IPS-15b (cell line): Measurements from ENCODE around the gene RUNX1.

ENCODE experiments used
- H3K27me3 ChIP-seq: one replicate; pipeline ENCODE4 v1.6.1; 2013; ENCODE audit warnings: low read length; ENCODE audit not compliant: control insufficient read depth, insufficient read depth
- H3K36me3 ChIP-seq: one replicate; pipeline ENCODE4 v1.6.1; 2013; ENCODE audit warnings: low read length; ENCODE audit not compliant: control insufficient read depth, insufficient read depth
- H3K4me1 ChIP-seq: one replicate; pipeline ENCODE4 v1.6.1; 2013; ENCODE audit warnings: mild to moderate bottlenecking, low read length; ENCODE audit not compliant: control insufficient read depth, insufficient read depth
- H3K4me3 ChIP-seq: one replicate; pipeline ENCODE4 v1.5.1; 2013; ENCODE audit warnings: low read depth, low read length
- H3K9ac ChIP-seq: one replicate; pipeline ENCODE4 v1.6.1; 2013; ENCODE audit warnings: low read depth, mild to moderate bottlenecking, low read length
- H3K9me3 ChIP-seq: one replicate; pipeline ENCODE4 v1.6.1; 2013; ENCODE audit warnings: mild to moderate bottlenecking, low read length; ENCODE audit not compliant: control insufficient read depth, insufficient read depth

Gene RUNX1

DNA sequence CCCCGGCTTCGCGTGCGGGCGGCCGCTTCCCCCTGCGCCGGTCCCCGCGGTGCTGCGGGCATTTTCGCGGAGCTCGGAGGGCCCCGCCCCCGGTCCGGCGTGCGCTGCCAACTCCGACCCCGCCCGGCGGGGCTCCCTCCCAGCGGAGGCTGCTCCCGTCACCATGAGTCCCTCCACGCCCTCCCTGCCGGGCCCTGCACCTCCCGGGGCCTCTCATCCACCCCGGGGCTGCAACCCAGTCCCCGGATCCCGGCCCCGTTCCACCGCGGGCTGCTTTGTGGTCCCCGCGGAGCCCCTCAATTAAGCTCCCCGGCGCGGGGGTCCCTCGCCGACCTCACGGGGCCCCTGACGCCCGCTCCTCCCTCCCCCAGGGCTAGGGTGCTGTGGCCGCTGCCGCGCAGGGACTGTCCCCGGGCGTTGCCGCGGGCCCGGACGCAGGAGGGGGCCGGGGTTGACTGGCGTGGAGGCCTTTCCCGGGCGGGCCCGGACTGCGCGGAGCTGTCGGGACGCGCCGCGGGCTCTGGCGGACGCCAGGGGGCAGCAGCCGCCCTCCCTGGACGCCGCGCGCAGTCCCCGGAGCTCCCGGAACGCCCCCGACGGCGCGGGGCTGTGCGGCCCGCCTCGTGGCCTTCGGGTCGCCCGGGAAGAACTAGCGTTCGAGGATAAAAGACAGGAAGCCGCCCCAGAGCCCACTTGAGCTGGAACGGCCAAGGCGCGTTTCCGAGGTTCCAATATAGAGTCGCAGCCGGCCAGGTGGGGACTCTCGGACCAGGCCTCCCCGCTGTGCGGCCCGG is 159.2 kb downstream of the RUNX1 start:
- H3K27me3 ChIP-seq: peaks cover 73% of the 10 kb centered on the region
- H3K4me1 ChIP-seq: peaks cover 15% of the 10 kb centered on the region
- H3K4me3 ChIP-seq: peak overlapping the region; percentile 55
- no peaks in the 10 kb centered on the region for H3K36me3 ChIP-seq
- H3K9ac ChIP-seq: no peak overlapping the region
- no peaks in the 10 kb centered on the region for H3K9me3 ChIP-seq

DNA sequence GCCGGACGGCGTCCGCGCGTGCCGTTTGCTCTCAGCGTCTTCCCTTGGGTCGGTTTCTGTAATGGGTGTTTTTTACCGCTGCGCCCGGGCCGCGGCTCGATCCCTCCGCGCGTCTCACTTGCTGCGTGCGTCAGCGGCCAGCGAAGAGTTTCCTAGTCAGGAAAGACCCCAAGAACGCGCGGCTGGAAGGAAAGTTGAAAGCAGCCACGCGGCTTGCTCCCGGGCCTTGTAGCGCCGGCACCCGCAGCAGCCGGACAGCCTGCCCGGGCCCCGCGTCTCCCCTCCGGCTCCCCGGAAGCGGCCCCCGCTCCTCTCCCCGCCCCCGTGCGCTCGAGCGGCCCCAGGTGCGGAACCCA is 159.8 kb downstream of the RUNX1 start:
- Histone ChIP-seq H3K4me1 (peaks cover 15% of the 10 kb centered on the region), H3K9me3 (no peaks in the 10 kb centered on the region), H3K27me3 (peaks cover 76% of the 10 kb centered on the region), H3K9ac (no peak overlapping the region), H3K4me3 (peak overlapping the region; percentile 55), H3K36me3 (no peaks in the 10 kb centered on the region)

- no peaks in the 10 kb centered on the region for H3K9me3 ChIP-seq
- peak overlapping the region; percentile 55 for H3K4me3 ChIP-seq
- no peaks in the 10 kb centered on the region for H3K36me3 ChIP-seq
- H3K4me1 ChIP-seq: peaks cover 15% of the 10 kb centered on the region
- H3K9ac ChIP-seq: no peak overlapping the region
- H3K27me3 ChIP-seq: peaks cover 76% of the 10 kb centered on the region
These were observed 160.4 kb downstream of the RUNX1 start for GRCh38 chr21:34888569-34889319.

DNA sequence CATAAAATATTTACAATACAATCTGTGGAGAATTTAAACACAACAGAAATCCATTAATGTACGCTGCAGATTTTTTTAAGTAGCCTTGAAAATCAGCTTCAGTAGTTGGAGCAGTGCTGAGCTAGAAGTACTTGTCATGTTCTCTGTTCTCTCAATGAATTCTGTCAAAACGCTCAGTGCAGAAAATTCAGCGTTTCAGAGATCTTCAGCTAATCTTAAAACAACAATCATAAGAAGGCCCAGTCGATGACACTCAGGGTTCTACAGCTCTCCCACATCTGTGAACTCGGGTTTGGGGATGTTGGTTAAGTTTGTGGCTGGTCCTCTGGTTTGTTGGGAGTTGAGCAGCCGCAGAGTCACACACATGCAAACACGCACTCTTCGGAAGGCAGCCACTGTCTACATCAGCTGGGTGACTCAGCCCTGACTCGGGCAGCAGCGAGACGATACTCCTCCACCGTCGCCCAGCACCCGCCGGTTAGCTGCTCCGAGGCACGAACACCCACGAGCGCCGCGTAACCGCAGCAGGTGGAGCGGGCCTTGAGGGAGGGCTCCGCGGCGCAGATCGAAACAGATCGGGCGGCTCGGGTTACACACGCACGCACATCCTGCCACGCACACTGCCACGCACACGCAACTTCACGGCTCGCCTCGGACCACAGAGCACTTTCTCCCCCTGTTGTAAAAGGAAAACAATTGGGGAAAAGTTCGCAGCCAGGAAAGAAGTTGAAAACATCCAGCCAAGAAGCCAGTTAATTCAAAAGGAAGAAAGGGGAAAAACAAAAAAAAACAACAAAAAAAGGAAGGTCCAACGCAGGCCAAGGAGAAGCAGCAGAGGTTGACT is 161.2 kb downstream of the RUNX1 start:
- Histone ChIP-seq H3K36me3 (no peaks in the 10 kb centered on the region), H3K9ac (no peak overlapping the region), H3K4me1 (peaks cover 15% of the 10 kb centered on the region), H3K4me3 (peak overlapping the region; percentile 55), H3K27me3 (peaks cover 77% of the 10 kb centered on the region), H3K9me3 (no peaks in the 10 kb centered on the region)

DNA sequence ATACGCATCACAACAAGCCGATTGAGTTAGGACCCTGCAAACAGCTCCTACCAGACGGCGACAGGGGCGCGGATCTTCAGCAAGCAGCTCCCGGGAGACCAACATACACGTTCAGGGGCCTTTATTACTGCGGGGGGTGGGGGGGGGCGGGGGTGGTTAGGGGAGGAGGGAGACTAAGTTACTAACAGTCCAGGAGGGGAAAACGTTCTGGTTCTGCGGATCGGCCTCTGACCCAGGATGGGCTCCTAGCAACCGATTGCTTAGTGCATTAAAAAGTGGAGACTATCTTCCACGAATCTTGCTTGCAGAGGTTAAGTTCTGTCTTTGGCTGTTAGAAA is 162.0 kb downstream of the RUNX1 start:
- Histone ChIP-seq H3K36me3 (no peaks in the 10 kb centered on the region), H3K4me3 (peak overlapping the region; percentile 55), H3K4me1 (peaks cover 15% of the 10 kb centered on the region), H3K27me3 (peaks cover 77% of the 10 kb centered on the region), H3K9me3 (no peaks in the 10 kb centered on the region), H3K9ac (no peak overlapping the region)

DNA sequence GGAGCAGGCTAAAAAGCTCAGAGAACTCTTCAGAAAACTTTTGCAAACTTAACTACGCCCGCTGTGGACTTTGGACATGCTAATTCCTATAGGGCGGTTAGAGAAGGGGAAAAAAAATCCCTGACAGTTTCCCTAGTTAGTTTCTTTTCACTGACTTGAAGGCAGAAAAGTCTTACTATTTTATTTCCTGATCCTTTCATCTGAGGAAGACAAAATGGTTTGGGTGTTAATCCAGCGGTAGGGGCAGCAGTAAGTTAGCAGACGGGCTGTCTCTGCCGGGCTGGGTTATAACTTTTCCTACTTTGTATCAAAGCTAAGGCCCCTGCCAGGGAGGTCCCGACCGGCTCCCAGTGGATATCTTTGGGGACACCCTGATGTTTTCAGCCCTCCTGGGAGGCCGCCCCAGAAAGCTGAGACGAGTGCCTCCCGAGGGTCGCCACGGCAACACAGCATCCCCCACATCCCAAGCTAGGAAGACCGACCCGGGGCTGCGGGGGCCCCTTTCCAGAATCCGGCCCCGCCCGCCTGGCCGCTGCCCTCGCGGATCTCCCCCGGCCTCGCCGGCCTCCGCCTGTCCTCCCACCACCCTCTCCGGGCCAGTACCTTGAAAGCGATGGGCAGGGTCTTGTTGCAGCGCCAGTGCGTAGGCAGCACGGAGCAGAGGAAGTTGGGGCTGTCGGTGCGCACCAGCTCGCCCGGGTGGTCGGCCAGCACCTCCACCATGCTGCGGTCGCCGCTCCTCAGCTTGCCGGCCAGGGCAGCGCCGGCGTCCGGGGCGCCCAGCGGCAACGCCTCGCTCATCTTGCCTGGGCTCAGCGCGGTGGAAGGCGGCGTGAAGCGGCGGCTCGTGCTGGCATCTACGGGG is 162.6 kb downstream of the RUNX1 start:
- Histone ChIP-seq H3K27me3 (peaks cover 77% of the 10 kb centered on the region), H3K9ac (no peak overlapping the region), H3K36me3 (no peaks in the 10 kb centered on the region), H3K4me3 (peak overlapping the region; percentile 37), H3K9me3 (no peaks in the 10 kb centered on the region), H3K4me1 (peaks cover 15% of the 10 kb centered on the region)

DNA sequence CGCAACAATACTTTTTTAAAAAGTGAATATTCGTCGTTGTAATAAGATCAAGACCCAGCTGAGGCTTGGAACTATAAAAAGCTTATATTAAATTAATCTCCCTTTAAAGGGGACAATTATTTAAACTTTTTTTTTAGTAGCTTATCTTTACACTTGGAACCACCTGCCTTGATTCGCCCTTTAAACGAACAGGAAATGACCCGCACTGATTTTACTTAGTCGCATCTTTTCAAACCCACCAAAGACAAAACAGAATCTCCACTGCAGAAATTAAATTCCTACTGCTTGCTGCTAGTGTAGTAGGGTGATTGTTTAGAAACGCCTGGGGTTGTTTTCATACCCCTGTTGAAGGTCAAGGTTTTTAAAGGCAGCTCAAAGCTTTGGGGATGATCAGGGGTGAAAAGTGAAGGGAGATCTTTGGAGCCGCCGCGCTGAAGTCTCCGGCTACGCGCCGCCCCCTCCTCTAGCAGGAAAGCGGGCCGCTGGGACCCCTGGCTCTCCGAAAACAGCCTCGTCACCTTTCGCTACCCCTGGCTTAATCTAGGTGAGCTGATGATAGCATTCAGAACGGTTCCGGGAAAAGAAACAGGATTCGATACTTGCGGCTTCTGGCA is 163.4 kb downstream of the RUNX1 start:
- no peaks in the 10 kb centered on the region for H3K36me3 ChIP-seq
- peaks cover 15% of the 10 kb centered on the region for H3K4me1 ChIP-seq
- no peaks in the 10 kb centered on the region for H3K9me3 ChIP-seq
- H3K27me3 ChIP-seq: peaks cover 77% of the 10 kb centered on the region
- H3K9ac ChIP-seq: no peak overlapping the region
- H3K4me3 ChIP-seq: peak overlapping the region; percentile 37

DNA sequence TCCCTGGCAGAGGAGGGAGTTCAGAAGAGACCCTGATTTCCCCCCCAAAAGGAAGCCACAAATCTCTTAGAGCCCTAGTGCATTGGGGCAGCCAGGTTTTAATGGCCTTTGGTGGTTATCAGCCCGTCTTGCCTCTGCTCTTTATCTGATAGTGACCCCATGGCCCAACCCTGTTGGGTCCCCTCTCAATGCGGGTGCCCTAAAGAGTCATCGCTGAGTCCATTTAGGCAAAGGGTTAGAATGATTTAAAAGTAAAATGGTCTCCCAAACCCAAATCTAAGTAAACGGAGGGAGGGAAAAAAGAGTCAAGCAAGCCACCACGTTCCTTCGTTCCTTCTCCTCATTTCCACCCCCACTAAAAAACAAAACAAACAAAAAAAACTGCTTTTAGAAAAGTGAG is 164.0 kb downstream of the RUNX1 start:
- Histone ChIP-seq H3K9ac (no peak overlapping the region), H3K4me1 (peaks cover 15% of the 10 kb centered on the region), H3K27me3 (peaks cover 75% of the 10 kb centered on the region)

DNA sequence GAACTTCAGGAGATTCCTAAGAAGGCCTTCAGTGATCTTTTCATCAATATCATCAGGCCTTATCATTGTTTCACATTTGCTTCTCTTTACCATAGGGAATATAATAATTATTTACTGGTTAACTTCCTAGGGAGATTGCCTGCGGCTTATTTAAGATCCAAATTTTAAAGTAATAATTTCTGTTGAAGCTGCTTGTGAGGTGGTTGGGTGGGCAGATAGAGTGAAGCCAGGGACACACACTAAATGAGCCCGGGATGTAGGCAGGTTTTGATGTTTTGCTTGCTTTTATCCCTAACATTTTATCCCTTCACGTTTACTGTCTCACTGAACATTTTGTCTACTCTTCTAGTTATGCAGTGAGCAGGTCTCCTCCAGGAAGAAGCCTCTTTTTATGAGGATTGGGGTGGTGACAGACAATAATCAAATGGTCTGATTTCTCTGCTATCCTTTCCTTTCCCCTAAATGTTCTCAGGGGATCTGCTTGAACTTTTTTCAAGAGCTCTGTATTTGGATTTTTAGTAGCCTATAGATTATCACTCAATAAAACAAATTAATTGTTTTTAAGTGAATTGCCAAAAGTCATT is 164.7 kb downstream of the RUNX1 start:
- peaks cover 75% of the 10 kb centered on the region for H3K27me3 ChIP-seq

More for the DNA sequence above, 164.0 kb downstream of the RUNX1 start:
- Histone ChIP-seq H3K9me3 (no peaks in the 10 kb centered on the region), H3K4me3 (no peak overlapping the region), H3K36me3 (no peaks in the 10 kb centered on the region)

GRCh38 chr21:34883491-34884271 is 165.4 kb downstream of the RUNX1 start:
- Histone ChIP-seq H3K36me3 (no peaks in the 10 kb centered on the region), H3K4me1 (peaks cover 15% of the 10 kb centered on the region), H3K9me3 (no peaks in the 10 kb centered on the region), H3K4me3 (no peak overlapping the region), H3K9ac (no peak overlapping the region), H3K27me3 (peaks cover 73% of the 10 kb centered on the region)

More for the DNA sequence above, 164.7 kb downstream of the RUNX1 start:
- H3K36me3 ChIP-seq: no peaks in the 10 kb centered on the region
- no peak overlapping the region for H3K4me3 ChIP-seq
- no peak overlapping the region for H3K9ac ChIP-seq
- no peaks in the 10 kb centered on the region for H3K9me3 ChIP-seq
- H3K4me1 ChIP-seq: peaks cover 15% of the 10 kb centered on the region
